HCT116 (cell line): Measurements from ENCODE around the gene BTG1. TPM values are rescaled to one million over a fixed set of nuclear protein-coding genes. Genes with fewer than 3 reads are reported as not detected.

ENCODE experiments used
- ATAC-seq: fragments of 200-7000 bp; cut with Tn5 transposase; 2 replicates; pipeline ENCODE4 v1.9.1; 2020; ENCODE audit warnings: mild to moderate bottlenecking, moderate library complexity
- BruUV-seq: library from RNA; stranded (reverse); fragments of 400-500 nt; replicated peaks from 2 replicates; lab custom pipeline; 2021; lab: Mats Ljungman, UMichigan
- CTCF ChIA-PET: fragments of 300-600 bp; sonication (Branson Sonifier 250); formaldehyde crosslinking; loops from one replicate; lab custom pipeline; 2021; ENCODE audit warnings: antibody characterized with exemption; lab: Charles Lee
- POLR2A ChIA-PET: fragments of 300-600, 350-600 bp; sonication (Branson Sonifier 250); formaldehyde crosslinking; loops from one replicate; lab custom pipeline; 2021; ENCODE audit warnings: antibody characterized with exemption; lab: Charles Lee
- RAD21 ChIA-PET, 2 experiments: fragments of 300-600 bp; sonication (Branson Sonifier 250); formaldehyde crosslinking; loops; one replicate each; lab custom pipeline; 2023; ENCODE audit warnings: low total read pairs in 2 of 2; ENCODE audit not compliant: uncharacterized antibody in 2 of 2, unreplicated experiment in 2 of 2, low non-redundant PET in 1 of 2; lab: Charles Lee
- DNase-seq: peaks from one replicate; pipeline ENCODE4 v3.0.0-alpha.2; 2010; ENCODE audit warnings: low read depth, low spot score
- H2AFZ ChIP-seq: fragments of 200-600 bp; shearing (Covaris generic), sonication (generic); 2 replicates; pipeline ENCODE4 v1.6.1; 2017; ENCODE audit warnings: low read depth, mixed run types, mixed read lengths, antibody characterized with exemption, low read length; ENCODE audit not compliant: poor library complexity, severe bottlenecking
- H3K27ac ChIP-seq: 2 replicates; pipeline ENCODE4 v1.5.1; 2012; ENCODE audit warnings: low read depth, low read length
- H3K27me3 ChIP-seq: fragments of 200-600 bp; sonication (generic); 2 replicates; pipeline ENCODE4 v1.6.1; 2016; ENCODE audit warnings: mixed run types, low read length, mixed read lengths; ENCODE audit not compliant: insufficient read depth
- H3K36me3 ChIP-seq, 2 experiments: fragments of 200-500 bp in 1 of 2; fragments of 200-600 bp in 1 of 2; sonication (Bioruptor generic) in 1 of 2; sonication (generic) in 1 of 2; 2 replicates each; pipeline versions ENCODE4 v1.5.1 to v1.6.1; 2014 to 2016; ENCODE audit warnings: low read length in 2 of 2, inconsistent platforms in 1 of 2, mixed read lengths in 1 of 2, mixed run types in 1 of 2; ENCODE audit not compliant: insufficient read depth in 2 of 2, control insufficient read depth in 1 of 2
- H3K4me1 ChIP-seq, 2 experiments: fragments of 200-600 bp in 1 of 2; sonication (generic) in 1 of 2; 2 replicates each; pipeline versions ENCODE4 v1.5.1 to v1.6.1; 2012 to 2017; ENCODE audit warnings: low read length in 2 of 2, inconsistent platforms in 1 of 2, mild to moderate bottlenecking in 1 of 2, mixed read lengths in 1 of 2, mixed run types in 1 of 2, moderate library complexity in 1 of 2; ENCODE audit not compliant: insufficient read depth in 2 of 2, control insufficient read depth in 1 of 2
- H3K4me2 ChIP-seq: fragments of 200-600 bp; sonication (generic); 2 replicates; pipeline ENCODE4 v1.6.1; 2017; ENCODE audit warnings: mixed run types, low read length, mixed read lengths
- H3K4me3 ChIP-seq, 2 experiments: fragments of 200-600 bp in 1 of 2; sonication (generic) in 1 of 2; replicated peaks in 1 of 2; 2 replicates each; pipeline ENCODE4 v1.5.1; 2011 to 2016; ENCODE audit warnings: low read length in 2 of 2, control low read depth in 1 of 2, low read depth in 1 of 2, mild to moderate bottlenecking in 1 of 2, mixed read lengths in 1 of 2, mixed run types in 1 of 2
- H3K79me2 ChIP-seq: fragments of 200-600 bp; sonication (generic); 2 replicates; pipeline ENCODE4 v1.6.1; 2017; ENCODE audit warnings: mild to moderate bottlenecking, mixed run types, low read length, moderate library complexity, mixed read lengths; ENCODE audit not compliant: insufficient read depth
- H3K9ac ChIP-seq: fragments of 200-600 bp; sonication (generic); 2 replicates; pipeline ENCODE4 v1.6.1; 2016; ENCODE audit warnings: low read length, mixed read lengths
- H3K9me2 ChIP-seq: fragments of 200-600 bp; sonication (generic), shearing (Covaris generic); 2 replicates; pipeline ENCODE4 v1.6.1; 2017; ENCODE audit warnings: mixed run types, mild to moderate bottlenecking, moderate library complexity; ENCODE audit not compliant: insufficient read depth
- H3K9me3 ChIP-seq, 2 experiments: fragments of 200-500 bp in 1 of 2; fragments of 200-600 bp in 1 of 2; sonication (Bioruptor generic) in 1 of 2; sonication (generic) in 1 of 2; 2 replicates each; pipeline ENCODE4 v1.6.1; 2014 to 2017; ENCODE audit warnings: low read length in 2 of 2, mixed read lengths in 2 of 2, inconsistent platforms in 1 of 2, low read depth in 1 of 2, mild to moderate bottlenecking in 1 of 2, mixed run types in 1 of 2, moderate library complexity in 1 of 2; ENCODE audit not compliant: control insufficient read depth in 1 of 2, insufficient read depth in 1 of 2
- H4K20me1 ChIP-seq: fragments of 200-600 bp; sonication (generic), shearing (Covaris generic); 2 replicates; pipeline ENCODE4 v1.6.1; 2017; ENCODE audit warnings: mixed run types, mild to moderate bottlenecking, moderate library complexity; ENCODE audit not compliant: insufficient read depth
- CEBPB ChIP-seq: IDR thresholded peaks from 2 replicates; pipeline ENCODE4 v1.6.1; 2012; ENCODE audit warnings: low read depth
- EGR1 ChIP-seq: IDR thresholded peaks from 2 replicates; pipeline ENCODE4 v1.6.1; 2012; ENCODE audit warnings: low read depth
- EZH2phosphoT487 ChIP-seq: fragments of 200-600 bp; IDR thresholded peaks from 2 replicates; pipeline ENCODE4 v1.6.1; 2018; ENCODE audit warnings: antibody characterized with exemption, borderline replicate concordance
- FOSL1 ChIP-seq: IDR thresholded peaks from 2 replicates; pipeline ENCODE4 v1.6.1; 2012; ENCODE audit warnings: low read depth
- JUND ChIP-seq: IDR thresholded peaks from 2 replicates; pipeline ENCODE4 v1.6.1; 2012
- POLR2A ChIP-seq: IDR thresholded peaks from 2 replicates; pipeline ENCODE4 v1.7.0; 2011; ENCODE audit warnings: borderline replicate concordance; ENCODE audit not compliant: insufficient read depth, insufficient read length; ENCODE audit errors: extremely low read depth
- POLR2AphosphoS5 ChIP-seq: IDR thresholded peaks from 2 replicates; pipeline ENCODE4 v1.6.1; 2011; ENCODE audit warnings: mild to moderate bottlenecking, low read depth, low read length, moderate library complexity
- RAD21 ChIP-seq: IDR thresholded peaks from 2 replicates; pipeline ENCODE4 v1.6.1; 2012; ENCODE audit warnings: low read depth, mild to moderate bottlenecking
- SRF ChIP-seq: IDR thresholded peaks from 2 replicates; pipeline ENCODE4 v1.6.1; 2012; ENCODE audit warnings: low read depth
- TCF7L2 ChIP-seq: IDR thresholded peaks from 2 replicates; pipeline ENCODE4 v1.7.0; 2011; ENCODE audit warnings: borderline replicate concordance, inconsistent platforms; ENCODE audit not compliant: insufficient read depth, insufficient read length; ENCODE audit errors: extremely low read depth
- YY1 ChIP-seq: IDR thresholded peaks from 2 replicates; pipeline ENCODE4 v1.6.1; 2011; ENCODE audit warnings: low read length, low read depth, moderate library complexity, mild to moderate bottlenecking; ENCODE audit not compliant: insufficient replicate concordance; ENCODE audit errors: extremely low read depth
- ZNF274 ChIP-seq: fragments of 200-500 bp; sonication (Bioruptor generic); IDR thresholded peaks from 2 replicates; pipeline ENCODE4 v1.6.1; 2014; ENCODE audit warnings: mild to moderate bottlenecking, low read depth, low read length, inconsistent platforms
- intact Hi-C: fragments of 100-400 bp; cut with micrococcal nuclease; formaldehyde crosslinking; loops from 2 replicates; pipeline ENCODE4 v1.10.0; 2022
- total RNA-seq: library from RNA; stranded (reverse); gene quantifications from one replicate; pipeline ENCODE4 v1.2.1, GENCODE V29; 2021; ENCODE audit not compliant: unreplicated experiment
- TF ChIP-seq, protein P1 (sequence below): IDR thresholded peaks from 2 replicates; pipeline ENCODE4 v1.6.1; 2012
- TF ChIP-seq, protein P2 (sequence below): IDR thresholded peaks from 2 replicates; pipeline ENCODE4 v1.6.1; 2012; ENCODE audit warnings: low read depth
- TF ChIP-seq, protein P3 (sequence below), 3 experiments: fragments of 200-600 bp in 1 of 3; sonication (generic) in 1 of 3; IDR thresholded peaks in 2 of 3; conservative IDR thresholded peaks in 1 of 3; 2 replicates each; pipeline ENCODE4 v1.5.1; 2012 to 2017; ENCODE audit warnings: low read depth in 2 of 3, low read length in 2 of 3, antibody characterized with exemption in 1 of 3, borderline replicate concordance in 1 of 3, control low read depth in 1 of 3, mild to moderate bottlenecking in 1 of 3, mixed read lengths in 1 of 3, mixed run types in 1 of 3, moderate library complexity in 1 of 3; ENCODE audit not compliant: insufficient read depth in 1 of 3

BTG1 gene
- total RNA-seq, 1 experiment from 2014 or later, result 57.3 TPM

DNA sequence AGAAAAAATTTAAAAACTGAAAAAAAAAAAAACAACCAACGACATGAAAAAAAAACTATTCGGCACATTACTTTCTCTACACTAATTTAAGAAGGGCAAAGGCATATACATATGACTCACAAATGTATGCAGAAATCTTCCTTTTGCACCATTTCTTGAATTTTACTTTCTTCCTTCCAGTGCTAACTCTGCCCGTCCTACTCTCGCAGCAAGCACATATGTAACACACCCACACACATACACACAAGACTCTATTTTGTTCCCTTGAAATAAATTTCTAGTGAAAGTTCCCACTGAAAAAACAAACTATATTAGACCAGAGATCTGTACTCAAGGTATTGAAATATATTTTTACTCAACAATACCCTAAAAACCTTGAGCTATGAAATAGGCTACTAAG is 14.6 kb downstream of the BTG1 start (continued):
- no peak for TF ChIP-seq TCF7L2

DNA sequence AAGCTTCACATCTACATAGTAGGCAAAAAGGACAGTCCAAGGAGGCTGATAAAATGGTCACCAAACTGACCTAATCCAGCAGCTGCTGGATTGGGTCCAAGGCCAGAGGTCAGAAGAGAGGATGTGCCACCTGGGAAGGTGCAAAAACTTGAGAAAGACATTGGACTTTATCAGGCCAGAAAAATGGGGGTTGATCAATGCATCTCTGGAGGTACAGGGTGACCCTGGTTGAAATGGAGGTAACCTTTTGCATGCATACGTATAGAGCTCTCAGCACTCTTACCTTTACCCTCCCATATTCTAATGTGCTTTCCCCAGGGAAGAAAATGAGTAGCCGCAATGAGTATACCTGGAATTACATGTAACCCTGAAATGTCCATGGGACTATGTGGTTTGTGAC is 16.0 kb downstream of the BTG1 start:
- intact Hi-C loops, result no loop called here
- no peak overlapping the region for H3K27ac ChIP-seq
- H3K27me3 ChIP-seq, result no peaks in the 10 kb centered on the region
- DNase-seq (no peak), ATAC-seq (no peak)
- no TSS peak for BruUV-seq
- no peaks in the 10 kb centered on the region; the same call in none of the 2 replicates for H3K79me2 ChIP-seq
- H3K36me3 ChIP-seq, result no peaks in the 10 kb centered on the region
- TF ChIP-seq CEBPB (no peak), POLR2A (no peak), RAD21 (no peak), YY1 (no peak), JUND (no peak), POLR2AphosphoS5 (no peak), ZNF274 (no peak), EZH2phosphoT487 (no peak), SRF (no peak), FOSL1 (no peak), EGR1 (no peak)
- TF ChIP-seq, protein P1, sequence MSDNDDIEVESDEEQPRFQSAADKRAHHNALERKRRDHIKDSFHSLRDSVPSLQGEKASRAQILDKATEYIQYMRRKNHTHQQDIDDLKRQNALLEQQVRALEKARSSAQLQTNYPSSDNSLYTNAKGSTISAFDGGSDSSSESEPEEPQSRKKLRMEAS, result no peak
- TF ChIP-seq, protein P2, sequence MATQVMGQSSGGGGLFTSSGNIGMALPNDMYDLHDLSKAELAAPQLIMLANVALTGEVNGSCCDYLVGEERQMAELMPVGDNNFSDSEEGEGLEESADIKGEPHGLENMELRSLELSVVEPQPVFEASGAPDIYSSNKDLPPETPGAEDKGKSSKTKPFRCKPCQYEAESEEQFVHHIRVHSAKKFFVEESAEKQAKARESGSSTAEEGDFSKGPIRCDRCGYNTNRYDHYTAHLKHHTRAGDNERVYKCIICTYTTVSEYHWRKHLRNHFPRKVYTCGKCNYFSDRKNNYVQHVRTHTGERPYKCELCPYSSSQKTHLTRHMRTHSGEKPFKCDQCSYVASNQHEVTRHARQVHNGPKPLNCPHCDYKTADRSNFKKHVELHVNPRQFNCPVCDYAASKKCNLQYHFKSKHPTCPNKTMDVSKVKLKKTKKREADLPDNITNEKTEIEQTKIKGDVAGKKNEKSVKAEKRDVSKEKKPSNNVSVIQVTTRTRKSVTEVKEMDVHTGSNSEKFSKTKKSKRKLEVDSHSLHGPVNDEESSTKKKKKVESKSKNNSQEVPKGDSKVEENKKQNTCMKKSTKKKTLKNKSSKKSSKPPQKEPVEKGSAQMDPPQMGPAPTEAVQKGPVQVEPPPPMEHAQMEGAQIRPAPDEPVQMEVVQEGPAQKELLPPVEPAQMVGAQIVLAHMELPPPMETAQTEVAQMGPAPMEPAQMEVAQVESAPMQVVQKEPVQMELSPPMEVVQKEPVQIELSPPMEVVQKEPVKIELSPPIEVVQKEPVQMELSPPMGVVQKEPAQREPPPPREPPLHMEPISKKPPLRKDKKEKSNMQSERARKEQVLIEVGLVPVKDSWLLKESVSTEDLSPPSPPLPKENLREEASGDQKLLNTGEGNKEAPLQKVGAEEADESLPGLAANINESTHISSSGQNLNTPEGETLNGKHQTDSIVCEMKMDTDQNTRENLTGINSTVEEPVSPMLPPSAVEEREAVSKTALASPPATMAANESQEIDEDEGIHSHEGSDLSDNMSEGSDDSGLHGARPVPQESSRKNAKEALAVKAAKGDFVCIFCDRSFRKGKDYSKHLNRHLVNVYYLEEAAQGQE, result no peak
- TF ChIP-seq, protein P3, sequence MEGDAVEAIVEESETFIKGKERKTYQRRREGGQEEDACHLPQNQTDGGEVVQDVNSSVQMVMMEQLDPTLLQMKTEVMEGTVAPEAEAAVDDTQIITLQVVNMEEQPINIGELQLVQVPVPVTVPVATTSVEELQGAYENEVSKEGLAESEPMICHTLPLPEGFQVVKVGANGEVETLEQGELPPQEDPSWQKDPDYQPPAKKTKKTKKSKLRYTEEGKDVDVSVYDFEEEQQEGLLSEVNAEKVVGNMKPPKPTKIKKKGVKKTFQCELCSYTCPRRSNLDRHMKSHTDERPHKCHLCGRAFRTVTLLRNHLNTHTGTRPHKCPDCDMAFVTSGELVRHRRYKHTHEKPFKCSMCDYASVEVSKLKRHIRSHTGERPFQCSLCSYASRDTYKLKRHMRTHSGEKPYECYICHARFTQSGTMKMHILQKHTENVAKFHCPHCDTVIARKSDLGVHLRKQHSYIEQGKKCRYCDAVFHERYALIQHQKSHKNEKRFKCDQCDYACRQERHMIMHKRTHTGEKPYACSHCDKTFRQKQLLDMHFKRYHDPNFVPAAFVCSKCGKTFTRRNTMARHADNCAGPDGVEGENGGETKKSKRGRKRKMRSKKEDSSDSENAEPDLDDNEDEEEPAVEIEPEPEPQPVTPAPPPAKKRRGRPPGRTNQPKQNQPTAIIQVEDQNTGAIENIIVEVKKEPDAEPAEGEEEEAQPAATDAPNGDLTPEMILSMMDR (IDR thresholded peaks at IDR 0.05 in 2 of 3, conservative IDR thresholded peaks at IDR 0.05 in 1 of 3; ENCODE audit: borderline replicate concordance in 1 of 3, insufficient read depth in 1 of 3, low read depth in 2 of 3, low read length in 2 of 3), result no peak
- TF ChIP-seq, all 23 proteins: peak for 0
- Histone ChIP-seq H3K4me1 (peaks cover 0 to 6% of the 10 kb centered on the region in 2 experiments; a peak in 2 of 4 replicates), H3K9ac (no peak overlapping the region), H3K4me2 (no peak overlapping the region), H2AFZ (no peak overlapping the region), H4K20me1 (no peaks in the 10 kb centered on the region), H3K9me2 (no peaks in the 10 kb centered on the region), H3K4me3 (no peak overlapping the region), H3K9me3 (no peaks in the 10 kb centered on the region)
- ChIA-PET RAD21 (no interaction called here), CTCF (no interaction called here), POLR2A (no interaction called here)
